ENCODE results near the gene ZNF749.

DNA sequence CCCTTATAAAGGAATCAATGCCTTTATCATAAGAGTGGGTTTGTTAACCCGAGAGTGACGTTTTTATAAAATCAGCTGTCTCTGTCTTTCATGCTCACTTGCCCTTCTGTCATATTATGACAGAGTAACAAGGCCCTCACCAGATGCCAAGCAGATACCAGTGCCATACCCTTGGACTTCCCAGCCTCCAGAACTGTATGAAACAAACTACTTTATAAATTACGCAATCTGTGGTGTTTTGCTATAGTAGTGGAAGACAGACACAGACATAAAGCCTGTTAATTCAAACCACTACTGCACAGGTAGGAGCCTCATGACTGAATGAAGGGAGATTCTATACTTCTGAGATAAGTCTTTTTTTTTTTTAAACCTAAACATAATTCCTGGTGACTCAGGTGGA, 17.2 kb downstream of the ZNF749 start:
- no peak for TF ChIP-seq YY1 (IDR thresholded peaks at IDR 0.05; ENCODE audit: low read depth)
- TF ChIP-seq, protein P1, sequence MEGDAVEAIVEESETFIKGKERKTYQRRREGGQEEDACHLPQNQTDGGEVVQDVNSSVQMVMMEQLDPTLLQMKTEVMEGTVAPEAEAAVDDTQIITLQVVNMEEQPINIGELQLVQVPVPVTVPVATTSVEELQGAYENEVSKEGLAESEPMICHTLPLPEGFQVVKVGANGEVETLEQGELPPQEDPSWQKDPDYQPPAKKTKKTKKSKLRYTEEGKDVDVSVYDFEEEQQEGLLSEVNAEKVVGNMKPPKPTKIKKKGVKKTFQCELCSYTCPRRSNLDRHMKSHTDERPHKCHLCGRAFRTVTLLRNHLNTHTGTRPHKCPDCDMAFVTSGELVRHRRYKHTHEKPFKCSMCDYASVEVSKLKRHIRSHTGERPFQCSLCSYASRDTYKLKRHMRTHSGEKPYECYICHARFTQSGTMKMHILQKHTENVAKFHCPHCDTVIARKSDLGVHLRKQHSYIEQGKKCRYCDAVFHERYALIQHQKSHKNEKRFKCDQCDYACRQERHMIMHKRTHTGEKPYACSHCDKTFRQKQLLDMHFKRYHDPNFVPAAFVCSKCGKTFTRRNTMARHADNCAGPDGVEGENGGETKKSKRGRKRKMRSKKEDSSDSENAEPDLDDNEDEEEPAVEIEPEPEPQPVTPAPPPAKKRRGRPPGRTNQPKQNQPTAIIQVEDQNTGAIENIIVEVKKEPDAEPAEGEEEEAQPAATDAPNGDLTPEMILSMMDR (IDR thresholded peaks at IDR 0.05) = no peak

Data from SK-N-SH (cell line).